ENCODE results near the gene ABHD12. TPM values are rescaled to one million over a fixed set of nuclear protein-coding genes. Genes with fewer than 3 reads are reported as not detected.

The ABHD12 gene
- total RNA-seq, 1 experiment from 2014 or later, result 48.3 TPM

DNA sequence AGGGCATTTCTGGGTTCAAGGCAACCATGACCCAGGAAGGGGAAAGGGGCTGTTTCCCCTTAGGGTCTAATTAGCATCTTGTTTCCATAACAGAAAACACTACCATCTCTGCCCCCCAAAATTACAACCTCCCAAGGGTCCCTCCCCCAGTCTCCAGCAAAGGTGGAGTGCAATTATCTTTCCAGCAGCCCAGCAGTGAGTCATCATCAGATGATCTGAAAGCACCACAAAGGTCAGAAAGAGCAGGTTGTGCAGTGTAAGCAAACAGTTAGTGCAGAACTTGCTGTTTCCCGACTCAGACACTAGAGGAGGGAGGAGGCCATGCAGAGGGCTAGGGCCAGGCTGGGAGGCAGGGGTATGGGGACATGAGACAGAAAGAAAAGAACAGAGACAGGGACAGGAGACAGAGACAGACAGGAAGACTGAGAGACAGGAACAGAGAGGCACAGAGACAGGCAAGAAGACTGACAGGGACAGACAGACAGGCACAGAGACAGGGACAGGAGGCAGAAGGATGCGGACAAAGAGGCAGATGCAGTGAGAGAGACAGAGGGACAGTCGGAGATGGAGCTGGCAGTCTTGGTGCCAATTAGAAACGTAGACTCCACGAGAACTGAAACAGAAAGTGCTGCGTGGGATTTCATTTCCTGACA, 80.2 kb downstream of the ABHD12 start:
- Histone ChIP-seq H3K9ac (ENCODE audit: low read length) (peak overlapping the region; percentile 76), H3K27me3 (ENCODE audit: low read length) (no peaks in the 10 kb centered on the region), H3K4me3 (ENCODE audit: low read length) (peak overlapping the region; percentile 55), H3K4me1 (ENCODE audit: insufficient read depth, low read length) (peaks cover 38% of the 10 kb centered on the region), H3K79me2 (ENCODE audit: low read length) (no peaks in the 10 kb centered on the region), H3K9me3 (ENCODE audit: low read length) (no peaks in the 10 kb centered on the region), H3K4me2 (ENCODE audit: low read length) (peak overlapping the region; percentile 80), H2AFZ (ENCODE audit: low read length) (peak overlapping the region; percentile 7; the same call in 1 of the 2 replicates), H3K9me2 (replicated peaks; ENCODE audit: low read length) (no peaks in the 10 kb centered on the region), H4K20me1 (ENCODE audit: low read length) (no peaks in the 10 kb centered on the region), H3K27ac (ENCODE audit: low read length) (peak overlapping the region; percentile 93), H3F3A (ENCODE audit: low read length, unreplicated experiment) (no peaks in the 10 kb centered on the region), H3K36me3 (ENCODE audit: low read depth, low read length) (no peaks in the 10 kb centered on the region)
- intact Hi-C loops (cut with micrococcal nuclease), result loop anchor here (1.0 to 5.0 kb wide), 3 partner anchors 42 to 89 kb away; no protein-coding TSS in a partner anchor
- peak; percentile 83 for ATAC-seq
- BruUV-seq (replicated peaks), result TSS peak; percentile 86
- TF ChIP-seq, protein P1, sequence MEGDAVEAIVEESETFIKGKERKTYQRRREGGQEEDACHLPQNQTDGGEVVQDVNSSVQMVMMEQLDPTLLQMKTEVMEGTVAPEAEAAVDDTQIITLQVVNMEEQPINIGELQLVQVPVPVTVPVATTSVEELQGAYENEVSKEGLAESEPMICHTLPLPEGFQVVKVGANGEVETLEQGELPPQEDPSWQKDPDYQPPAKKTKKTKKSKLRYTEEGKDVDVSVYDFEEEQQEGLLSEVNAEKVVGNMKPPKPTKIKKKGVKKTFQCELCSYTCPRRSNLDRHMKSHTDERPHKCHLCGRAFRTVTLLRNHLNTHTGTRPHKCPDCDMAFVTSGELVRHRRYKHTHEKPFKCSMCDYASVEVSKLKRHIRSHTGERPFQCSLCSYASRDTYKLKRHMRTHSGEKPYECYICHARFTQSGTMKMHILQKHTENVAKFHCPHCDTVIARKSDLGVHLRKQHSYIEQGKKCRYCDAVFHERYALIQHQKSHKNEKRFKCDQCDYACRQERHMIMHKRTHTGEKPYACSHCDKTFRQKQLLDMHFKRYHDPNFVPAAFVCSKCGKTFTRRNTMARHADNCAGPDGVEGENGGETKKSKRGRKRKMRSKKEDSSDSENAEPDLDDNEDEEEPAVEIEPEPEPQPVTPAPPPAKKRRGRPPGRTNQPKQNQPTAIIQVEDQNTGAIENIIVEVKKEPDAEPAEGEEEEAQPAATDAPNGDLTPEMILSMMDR (conservative IDR thresholded peaks at IDR 0.05; ENCODE audit: low read depth, low read length), result peak; percentile 82
- TF ChIP-seq EZH2 (IDR thresholded peaks at IDR 0.05; ENCODE audit: low read length, unreplicated experiment), result no peak
- TF ChIP-seq EZH2phosphoT487 (IDR thresholded peaks at IDR 0.05; ENCODE audit: borderline replicate concordance, low read length), result no peak
- POLR2A ChIA-PET (ENCODE audit: unreplicated experiment), result interaction anchor here (0.5 to 0.9 kb wide), 3 partner anchors 12 to 71 kb away, joined by 3 to 8 read pairs (median 3); no protein-coding TSS in a partner anchor
- peak; percentile 92 for DNase-seq
- CTCF ChIA-PET, result interaction anchor here (0.6 to 1.4 kb wide), 6 partner anchors 10 to 1953 kb away, joined by 3 to 18 read pairs (median 4); no protein-coding TSS in a partner anchor

DNA sequence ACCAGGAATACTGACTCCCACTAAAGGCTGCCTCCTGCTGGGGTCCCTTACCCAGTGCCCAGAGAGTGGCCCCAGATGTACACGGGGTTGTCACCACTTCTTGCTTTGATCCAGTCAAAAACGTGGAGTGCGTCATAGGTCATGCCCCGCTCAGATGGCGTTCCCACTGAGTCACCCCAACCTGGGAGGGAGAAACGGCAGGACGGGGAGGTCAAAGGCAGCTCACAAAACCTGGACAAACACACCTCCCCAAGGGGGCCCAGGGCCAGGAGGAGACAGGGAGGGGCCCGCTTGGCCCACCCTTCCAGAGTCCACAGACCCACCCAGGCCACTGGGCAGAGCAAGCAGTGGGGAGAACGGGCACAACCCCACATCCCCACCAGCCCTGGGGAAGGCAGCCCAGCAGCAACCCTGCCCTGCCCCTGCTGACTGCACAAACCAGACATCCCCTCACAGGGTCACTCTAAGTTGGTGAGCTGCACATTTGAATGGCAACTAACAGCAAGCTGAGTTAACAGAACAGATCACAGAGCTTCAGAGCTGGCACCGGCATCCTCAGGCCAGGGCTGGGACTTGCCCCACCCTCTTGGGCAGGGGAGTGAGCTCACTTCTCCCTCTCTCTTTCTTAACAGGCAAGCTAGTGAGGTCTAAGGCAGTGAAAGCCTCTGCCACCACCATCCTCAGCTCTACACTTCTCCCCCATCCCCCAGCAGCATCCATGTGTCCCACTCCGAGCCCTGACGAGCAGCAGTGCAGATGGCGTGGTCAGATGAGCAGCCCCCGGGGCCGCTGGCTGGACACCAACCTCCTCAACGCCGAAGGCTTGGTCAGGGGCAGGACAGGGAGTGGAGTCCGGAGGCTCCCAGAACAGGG, 81.0 kb downstream of the ABHD12 start:
- no peaks in the 10 kb centered on the region for H3F3A ChIP-seq (ENCODE audit: low read length, unreplicated experiment)
- H3K9me2 ChIP-seq (replicated peaks; ENCODE audit: low read length), result no peaks in the 10 kb centered on the region
- H3K79me2 ChIP-seq (ENCODE audit: low read length), result no peaks in the 10 kb centered on the region
- H3K9ac ChIP-seq (ENCODE audit: low read length), result peak overlapping the region; percentile 76
- intact Hi-C loops (cut with micrococcal nuclease), result loop anchor here (1.0 to 5.0 kb wide), 3 partner anchors 43 to 90 kb away; no protein-coding TSS in a partner anchor
- peaks cover 33% of the 10 kb centered on the region for H3K4me1 ChIP-seq (ENCODE audit: insufficient read depth, low read length)
- H3K4me3 ChIP-seq (ENCODE audit: low read length), result peak overlapping the region; percentile 55
- H3K27me3 ChIP-seq (ENCODE audit: low read length), result no peaks in the 10 kb centered on the region
- H3K9me3 ChIP-seq (ENCODE audit: low read length), result no peaks in the 10 kb centered on the region
- no TSS peak for BruUV-seq (replicated peaks)
- TF ChIP-seq, protein P1 (conservative IDR thresholded peaks at IDR 0.05; ENCODE audit: low read depth, low read length), result 0 out of 2 replicates have a peak, but pooled peaks have one; percentile 10
- TF ChIP-seq EZH2 (IDR thresholded peaks at IDR 0.05; ENCODE audit: low read length, unreplicated experiment), result no peak
- peak overlapping the region; percentile 80 for H3K4me2 ChIP-seq (ENCODE audit: low read length)
- H3K27ac ChIP-seq (ENCODE audit: low read length), result peak overlapping the region; percentile 93
- CTCF ChIA-PET, result interaction anchor here (0.7 to 1.4 kb wide), 5 partner anchors 9 to 89 kb away, joined by 3 to 18 read pairs (median 4); no protein-coding TSS in a partner anchor
- ATAC-seq (peak; percentile 81), DNase-seq (peak; percentile 88)
- POLR2A ChIA-PET (ENCODE audit: unreplicated experiment), result interaction anchor here (0.5 to 1.0 kb wide), 6 partner anchors 13 to 81 kb away, joined by 3 to 13 read pairs (median 3); no protein-coding TSS in a partner anchor
- no peaks in the 10 kb centered on the region for H3K36me3 ChIP-seq (ENCODE audit: low read depth, low read length)
- H4K20me1 ChIP-seq (ENCODE audit: low read length), result no peaks in the 10 kb centered on the region
- no peak overlapping the region for H2AFZ ChIP-seq (ENCODE audit: low read length)

Measured in PC-3 (cell line).